Measurements from ENCODE around the gene NCOR2. TPM values are rescaled to one million over a fixed set of nuclear protein-coding genes. Genes with fewer than 3 reads are reported as not detected.

NCOR2 gene
- total and polyA plus RNA-seq, 2 of the 8 experiments (the other 6 are each of a cell fraction or from before 2014, with no cell fraction given) = 14.8 to 275 TPM

- TF ChIP-seq CHD7 (IDR thresholded peaks at IDR 0.05; ENCODE audit: insufficient replicate concordance, low read length) = no peak
- no peak for TF ChIP-seq RFX5 (IDR thresholded peaks at IDR 0.05; ENCODE audit: borderline replicate concordance, low read depth, low read length)
- TF ChIP-seq CREB1 (IDR thresholded peaks at IDR 0.05) = no peak
- TF ChIP-seq JUN (IDR thresholded peaks at IDR 0.05; ENCODE audit: low read depth, low read length) = no peak
- no peak; a peak in 1 of 3 replicates for TF ChIP-seq POLR2A (IDR thresholded peaks at IDR 0.05; ENCODE audit: control extremely low read depth in 1 of 2, low read depth in 2 of 2, low read length in 2 of 2)
- no peak for TF ChIP-seq CBX5 (IDR thresholded peaks at IDR 0.05; ENCODE audit: low read depth, low read length)
- TF ChIP-seq MAX (IDR thresholded peaks at IDR 0.05) = peak; percentile 25; the same call in 1 of the 2 replicates
- no peak for TF ChIP-seq CHD1 (IDR thresholded peaks at IDR 0.05; ENCODE audit: low read depth, low read length)
- TF ChIP-seq SUZ12 (IDR thresholded peaks at IDR 0.05; ENCODE audit: low read length) = no peak
- TF ChIP-seq PHF8 (conservative IDR thresholded peaks at IDR 0.05; ENCODE audit: low read depth, low read length) = peak; percentile 35; the same call in 1 of the 2 replicates
These were observed at the start of gene NCOR2 (continued) for GRCh38 chr12:124566997-124567672.

Measured in H1 (cell line).